GM12891 (cell line): ENCODE measurements around the gene POLR2E.

Source experiments
- PAX5 ChIP-seq: IDR thresholded peaks from 2 replicates; pipeline ENCODE4 v1.6.1; 2011; ENCODE audit warnings: low read length, moderate library complexity, mild to moderate bottlenecking; ENCODE audit not compliant: insufficient read depth, severe bottlenecking
- POLR2A ChIP-seq: IDR thresholded peaks from 2 replicates; pipeline ENCODE4 v1.6.1; 2011; ENCODE audit warnings: low read depth, low read length, control low read depth
- POLR2AphosphoS5 ChIP-seq: IDR thresholded peaks from 2 replicates; pipeline ENCODE4 v1.6.1; 2011; ENCODE audit warnings: low read depth, low read length, control low read depth
- TAF1 ChIP-seq: IDR thresholded peaks from 2 replicates; pipeline ENCODE4 v1.6.1; 2011; ENCODE audit warnings: low read depth, low read length, control low read depth

GRCh38 chr19:1136621-1137317 is 41.6 kb upstream of the POLR2E start:
- TF ChIP-seq TAF1, result no peak
- TF ChIP-seq POLR2A, result no peak
- TF ChIP-seq POLR2AphosphoS5, result no peak
- no peak for TF ChIP-seq PAX5
